ENCODE measurements around the gene KLC3. TPM values are rescaled to one million over a fixed set of nuclear protein-coding genes. Genes with fewer than 3 reads are reported as not detected.

The KLC3 gene
- total RNA-seq, 1 experiment from 2014 or later = 22.8 TPM

DNA sequence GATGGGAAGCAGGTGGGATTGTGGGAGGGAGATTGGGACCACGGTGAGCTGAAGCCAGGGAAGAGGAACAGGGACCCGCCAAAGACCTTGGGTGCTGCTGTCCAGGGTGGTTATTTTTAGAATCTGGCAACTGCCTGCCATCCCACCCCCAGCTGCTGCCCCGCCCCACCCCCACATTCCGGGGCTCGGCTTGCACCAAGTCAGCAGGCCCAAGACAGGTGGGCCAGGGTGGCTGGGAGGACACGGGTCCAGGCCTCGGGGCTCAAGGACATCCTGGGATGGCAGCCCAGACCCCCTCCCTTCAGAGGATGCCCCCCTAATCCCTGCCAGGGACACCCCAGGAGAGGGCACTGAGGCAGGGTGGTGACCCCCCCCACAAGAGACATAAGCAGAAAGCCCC lies 18.7 kb upstream of the KLC3 start:
- Histone ChIP-seq H3K9me2 (ENCODE audit: insufficient read depth) (no peaks in the 10 kb centered on the region), H3K9me3 (ENCODE audit: control insufficient read depth in 1 of 2, insufficient read depth in 1 of 2, low read depth in 1 of 2, low read length in 2 of 2) (no peaks in the 10 kb centered on the region), H4K20me1 (ENCODE audit: insufficient read depth) (no peaks in the 10 kb centered on the region), H3K27ac (ENCODE audit: low read depth, low read length) (no peak overlapping the region; the same call in 1 of the 2 replicates), H3K36me3 (ENCODE audit: control insufficient read depth in 1 of 2, insufficient read depth in 2 of 2, low read length in 2 of 2) (no peaks in the 10 kb centered on the region), H3K4me3 (replicated peaks in 1 of 2; ENCODE audit: low read depth in 1 of 2, low read length in 2 of 2) (no peak overlapping the region), H3K27me3 (ENCODE audit: insufficient read depth, low read length) (no peaks in the 10 kb centered on the region), H3K9ac (ENCODE audit: low read length) (no peak overlapping the region), H2AFZ (ENCODE audit: low read depth, low read length, poor library complexity, severe bottlenecking) (no peak overlapping the region), H3K4me1 (ENCODE audit: control insufficient read depth in 1 of 2, insufficient read depth in 2 of 2, low read length in 2 of 2) (peaks cover 23 to 29% of the 10 kb centered on the region in 2 experiments), H3K4me2 (ENCODE audit: low read length) (peak overlapping the region; percentile 59; the same call in 1 of the 2 replicates), H3K79me2 (ENCODE audit: insufficient read depth, low read length) (no peaks in the 10 kb centered on the region)
- POLR2A ChIA-PET = no interaction called here
- intact Hi-C loops (cut with micrococcal nuclease) = no loop called here
- no peak for TF ChIP-seq JUND (IDR thresholded peaks at IDR 0.05)
- RAD21 ChIA-PET (ENCODE audit: low non-redundant PET in 1 of 2, low total read pairs in 2 of 2, uncharacterized antibody in 2 of 2, unreplicated experiment in 2 of 2) = no interaction called here
- ATAC-seq = no peak
- DNase-seq (ENCODE audit: low read depth, low spot score) = no peak
- no TSS peak for BruUV-seq (replicated peaks)
- CTCF ChIA-PET = no interaction called here

DNA sequence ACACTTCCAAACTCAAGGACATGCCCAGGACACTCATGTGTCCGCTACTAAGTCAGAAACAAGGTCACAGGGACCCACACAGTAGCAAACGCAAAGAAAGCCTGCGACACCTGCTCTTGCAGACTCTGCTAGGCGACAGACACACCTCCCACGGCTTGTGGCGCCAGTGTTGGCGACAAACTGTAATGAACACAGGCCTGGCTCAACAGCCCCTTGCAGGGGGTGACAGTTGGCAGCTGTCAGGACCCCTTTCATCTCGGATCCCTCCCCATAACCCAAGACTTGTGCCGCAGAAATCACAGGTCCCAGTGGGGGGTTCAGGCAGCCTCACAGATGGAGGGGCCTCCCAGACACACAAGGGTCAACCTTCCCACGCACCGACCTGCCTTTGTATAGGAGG lies 18.2 kb upstream of the KLC3 start:
- DNase-seq (ENCODE audit: low read depth, low spot score) (no peak), ATAC-seq (no peak)
- CTCF ChIA-PET = no interaction called here
- POLR2A ChIA-PET = no interaction called here
- H3K4me1 ChIP-seq (ENCODE audit: control insufficient read depth in 1 of 2, insufficient read depth in 2 of 2, low read length in 2 of 2) = peaks cover 23 to 29% of the 10 kb centered on the region in 2 experiments
- H3K9me2 ChIP-seq (ENCODE audit: insufficient read depth) = no peaks in the 10 kb centered on the region
- no peak overlapping the region for H3K4me2 ChIP-seq (ENCODE audit: low read length)
- RAD21 ChIA-PET (ENCODE audit: low non-redundant PET in 1 of 2, low total read pairs in 2 of 2, uncharacterized antibody in 2 of 2, unreplicated experiment in 2 of 2) = no interaction called here
- BruUV-seq (replicated peaks) = no TSS peak
- H3K9me3 ChIP-seq (ENCODE audit: control insufficient read depth in 1 of 2, insufficient read depth in 1 of 2, low read depth in 1 of 2, low read length in 2 of 2) = no peaks in the 10 kb centered on the region
- TF ChIP-seq EZH2phosphoT487 (IDR thresholded peaks at IDR 0.05; ENCODE audit: borderline replicate concordance) (no peak), JUND (IDR thresholded peaks at IDR 0.05) (no peak), CEBPB (IDR thresholded peaks at IDR 0.05; ENCODE audit: low read depth) (no peak), RAD21 (IDR thresholded peaks at IDR 0.05; ENCODE audit: low read depth) (no peak), ELF1 (IDR thresholded peaks at IDR 0.05; ENCODE audit: borderline replicate concordance, low read depth) (no peak), SIN3A (IDR thresholded peaks at IDR 0.05; ENCODE audit: low read depth) (no peak), EZH2 (IDR thresholded peaks at IDR 0.05) (no peak), SRF (IDR thresholded peaks at IDR 0.05; ENCODE audit: low read depth) (no peak), POLR2AphosphoS5 (IDR thresholded peaks at IDR 0.05; ENCODE audit: low read depth, low read length) (no peak), FOSL1 (IDR thresholded peaks at IDR 0.05; ENCODE audit: low read depth) (no peak), EGR1 (IDR thresholded peaks at IDR 0.05; ENCODE audit: low read depth) (no peak), POLR2A (IDR thresholded peaks at IDR 0.05; ENCODE audit: borderline replicate concordance, extremely low read depth, insufficient read depth, insufficient read length) (no peak), YY1 (IDR thresholded peaks at IDR 0.05; ENCODE audit: extremely low read depth, insufficient replicate concordance, low read depth, low read length) (no peak), ZFX (IDR thresholded peaks at IDR 0.05) (no peak), TCF7L2 (IDR thresholded peaks at IDR 0.05; ENCODE audit: borderline replicate concordance, extremely low read depth, insufficient read depth, insufficient read length) (no peak)
- TF ChIP-seq, protein P1, sequence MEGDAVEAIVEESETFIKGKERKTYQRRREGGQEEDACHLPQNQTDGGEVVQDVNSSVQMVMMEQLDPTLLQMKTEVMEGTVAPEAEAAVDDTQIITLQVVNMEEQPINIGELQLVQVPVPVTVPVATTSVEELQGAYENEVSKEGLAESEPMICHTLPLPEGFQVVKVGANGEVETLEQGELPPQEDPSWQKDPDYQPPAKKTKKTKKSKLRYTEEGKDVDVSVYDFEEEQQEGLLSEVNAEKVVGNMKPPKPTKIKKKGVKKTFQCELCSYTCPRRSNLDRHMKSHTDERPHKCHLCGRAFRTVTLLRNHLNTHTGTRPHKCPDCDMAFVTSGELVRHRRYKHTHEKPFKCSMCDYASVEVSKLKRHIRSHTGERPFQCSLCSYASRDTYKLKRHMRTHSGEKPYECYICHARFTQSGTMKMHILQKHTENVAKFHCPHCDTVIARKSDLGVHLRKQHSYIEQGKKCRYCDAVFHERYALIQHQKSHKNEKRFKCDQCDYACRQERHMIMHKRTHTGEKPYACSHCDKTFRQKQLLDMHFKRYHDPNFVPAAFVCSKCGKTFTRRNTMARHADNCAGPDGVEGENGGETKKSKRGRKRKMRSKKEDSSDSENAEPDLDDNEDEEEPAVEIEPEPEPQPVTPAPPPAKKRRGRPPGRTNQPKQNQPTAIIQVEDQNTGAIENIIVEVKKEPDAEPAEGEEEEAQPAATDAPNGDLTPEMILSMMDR (IDR thresholded peaks at IDR 0.05 in 2 of 3, conservative IDR thresholded peaks at IDR 0.05 in 1 of 3; ENCODE audit: borderline replicate concordance in 1 of 3, insufficient read depth in 1 of 3, low read depth in 2 of 3, low read length in 2 of 3) = no peak
- TF ChIP-seq, protein P2, sequence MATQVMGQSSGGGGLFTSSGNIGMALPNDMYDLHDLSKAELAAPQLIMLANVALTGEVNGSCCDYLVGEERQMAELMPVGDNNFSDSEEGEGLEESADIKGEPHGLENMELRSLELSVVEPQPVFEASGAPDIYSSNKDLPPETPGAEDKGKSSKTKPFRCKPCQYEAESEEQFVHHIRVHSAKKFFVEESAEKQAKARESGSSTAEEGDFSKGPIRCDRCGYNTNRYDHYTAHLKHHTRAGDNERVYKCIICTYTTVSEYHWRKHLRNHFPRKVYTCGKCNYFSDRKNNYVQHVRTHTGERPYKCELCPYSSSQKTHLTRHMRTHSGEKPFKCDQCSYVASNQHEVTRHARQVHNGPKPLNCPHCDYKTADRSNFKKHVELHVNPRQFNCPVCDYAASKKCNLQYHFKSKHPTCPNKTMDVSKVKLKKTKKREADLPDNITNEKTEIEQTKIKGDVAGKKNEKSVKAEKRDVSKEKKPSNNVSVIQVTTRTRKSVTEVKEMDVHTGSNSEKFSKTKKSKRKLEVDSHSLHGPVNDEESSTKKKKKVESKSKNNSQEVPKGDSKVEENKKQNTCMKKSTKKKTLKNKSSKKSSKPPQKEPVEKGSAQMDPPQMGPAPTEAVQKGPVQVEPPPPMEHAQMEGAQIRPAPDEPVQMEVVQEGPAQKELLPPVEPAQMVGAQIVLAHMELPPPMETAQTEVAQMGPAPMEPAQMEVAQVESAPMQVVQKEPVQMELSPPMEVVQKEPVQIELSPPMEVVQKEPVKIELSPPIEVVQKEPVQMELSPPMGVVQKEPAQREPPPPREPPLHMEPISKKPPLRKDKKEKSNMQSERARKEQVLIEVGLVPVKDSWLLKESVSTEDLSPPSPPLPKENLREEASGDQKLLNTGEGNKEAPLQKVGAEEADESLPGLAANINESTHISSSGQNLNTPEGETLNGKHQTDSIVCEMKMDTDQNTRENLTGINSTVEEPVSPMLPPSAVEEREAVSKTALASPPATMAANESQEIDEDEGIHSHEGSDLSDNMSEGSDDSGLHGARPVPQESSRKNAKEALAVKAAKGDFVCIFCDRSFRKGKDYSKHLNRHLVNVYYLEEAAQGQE (IDR thresholded peaks at IDR 0.05; ENCODE audit: low read depth) = no peak
- TF ChIP-seq, protein P3, sequence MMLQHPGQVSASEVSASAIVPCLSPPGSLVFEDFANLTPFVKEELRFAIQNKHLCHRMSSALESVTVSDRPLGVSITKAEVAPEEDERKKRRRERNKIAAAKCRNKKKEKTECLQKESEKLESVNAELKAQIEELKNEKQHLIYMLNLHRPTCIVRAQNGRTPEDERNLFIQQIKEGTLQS (IDR thresholded peaks at IDR 0.05) = no peak
- H3K27me3 ChIP-seq (ENCODE audit: insufficient read depth, low read length) = no peaks in the 10 kb centered on the region
- H4K20me1 ChIP-seq (ENCODE audit: insufficient read depth) = no peaks in the 10 kb centered on the region
- H3K4me3 ChIP-seq (replicated peaks in 1 of 2; ENCODE audit: low read depth in 1 of 2, low read length in 2 of 2) = no peak overlapping the region
- H3K9ac ChIP-seq (ENCODE audit: low read length) = no peak overlapping the region
- no peaks in the 10 kb centered on the region for H3K79me2 ChIP-seq (ENCODE audit: insufficient read depth, low read length)
- intact Hi-C loops (cut with micrococcal nuclease) = no loop called here
- no peaks in the 10 kb centered on the region for H3K36me3 ChIP-seq (ENCODE audit: control insufficient read depth in 1 of 2, insufficient read depth in 2 of 2, low read length in 2 of 2)
- no peak overlapping the region for H2AFZ ChIP-seq (ENCODE audit: low read depth, low read length, poor library complexity, severe bottlenecking)
- H3K27ac ChIP-seq (ENCODE audit: low read depth, low read length) = no peak overlapping the region; the same call in 1 of the 2 replicates

Measured in HCT116 (cell line).